GM19240 (cell line): ENCODE results near the gene PRKAR1B.

ENCODE experiments used
- DNase-seq: peaks from one replicate; pipeline ENCODE4 v3.0.0; 2011; ENCODE audit warnings: low spot score; ENCODE audit not compliant: insufficient read length

Gene PRKAR1B

GRCh38 chr7:696812-697551 lies 30.1 kb downstream of the PRKAR1B start:
- no peak for DNase-seq

GRCh38 chr7:696426-696811 lies 30.7 kb downstream of the PRKAR1B start:
- no peak for DNase-seq

GRCh38 chr7:693280-693679 lies 33.8 kb downstream of the PRKAR1B start:
- no peak for DNase-seq

- no peak for DNase-seq
Measured at GRCh38 chr7:691361-692045, 35.6 kb downstream of the PRKAR1B start.

- DNase-seq: no peak
Measured at GRCh38 chr7:690478-691360, 36.4 kb downstream of the PRKAR1B start.

GRCh38 chr7:685540-685939 lies 41.5 kb downstream of the PRKAR1B start:
- DNase-seq: no peak

GRCh38 chr7:684416-684815 lies 42.7 kb downstream of the PRKAR1B start:
- DNase-seq: no peak

GRCh38 chr7:683526-684205 lies 43.4 kb downstream of the PRKAR1B start:
- no peak for DNase-seq

- no peak for DNase-seq
Measured at GRCh38 chr7:682810-683209, 44.3 kb downstream of the PRKAR1B start.

GRCh38 chr7:681551-682307 lies 45.4 kb downstream of the PRKAR1B start:
- DNase-seq: no peak

- no peak for DNase-seq
Measured at GRCh38 chr7:680411-681127, 46.5 kb downstream of the PRKAR1B start.

GRCh38 chr7:676972-677385 lies 50.1 kb downstream of the PRKAR1B start:
- no peak for DNase-seq

- DNase-seq: no peak
Measured at GRCh38 chr7:676246-676971, 50.7 kb downstream of the PRKAR1B start.

- no peak for DNase-seq
Measured at GRCh38 chr7:674454-675410, 52.3 kb downstream of the PRKAR1B start.

GRCh38 chr7:673681-674453 lies 53.2 kb downstream of the PRKAR1B start:
- DNase-seq: no peak

- DNase-seq: no peak
Measured at GRCh38 chr7:672891-673290, 54.2 kb downstream of the PRKAR1B start.

- DNase-seq: no peak
Measured at GRCh38 chr7:671415-672042, 55.6 kb downstream of the PRKAR1B start.
